ENCODE data around the gene ISX. TPM values are rescaled to one million over a fixed set of nuclear protein-coding genes. Genes with fewer than 3 reads are reported as not detected.
"Not testable (repeated sequence)": the region's sequence is repeated elsewhere in the genome, so short reads cannot be mapped to it uniquely, and the experiment has no call there.

The ISX gene
- 0.05 TPM for polyA plus RNA-seq (2013, experiment 1 of 2)
- polyA plus RNA-seq (2013, experiment 2 of 2) = not detected

DNA sequence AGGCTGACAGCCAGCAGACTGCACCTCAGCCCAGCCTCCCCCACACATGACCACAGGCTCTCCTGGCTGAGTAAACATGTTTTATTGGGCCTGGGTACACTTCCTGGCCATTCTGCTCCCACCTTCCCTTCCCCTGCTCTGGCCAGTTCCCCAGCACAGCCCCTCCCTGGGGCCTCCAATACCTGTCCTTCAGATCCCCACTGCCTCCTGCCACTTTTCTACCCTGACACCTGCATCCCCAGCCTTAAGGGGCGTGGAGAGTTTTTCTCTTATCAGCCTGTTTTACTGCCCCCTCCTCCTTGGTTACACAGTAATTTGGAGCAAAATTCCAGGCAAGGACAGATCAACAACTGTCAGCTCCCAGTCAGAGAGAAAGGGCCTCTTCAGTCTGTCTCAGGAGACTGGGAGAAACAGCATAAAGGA is at the start of gene ISX:
TSS of gene ISX (plus strand) at position 363 of the 423 bp plus-strand sequence. CDS start 930 bp downstream, outside the sequence.
- H3K9ac ChIP-seq (ENCODE audit: low read depth, low read length) = no peak within 1 kb of the TSS
- 100% methylated on average over 1 of the region's 1 CpG for WGBS
- H3K9me3 ChIP-seq (ENCODE audit: insufficient read depth, low read depth, low read length) = no peaks in the 10 kb centered on the region
- H3K4me3 ChIP-seq (ENCODE audit: low read length) = no peak within 1 kb of the TSS
- no peak within 1 kb of the TSS for H3K27ac ChIP-seq (ENCODE audit: low read depth, low read length)
- H3K36me3 ChIP-seq (ENCODE audit: insufficient read depth, low read length) = no peaks in the 10 kb centered on the region
- no peaks in the 10 kb centered on the region for H3K4me1 ChIP-seq (ENCODE audit: insufficient read depth, low read length)
- no peaks in the 10 kb centered on the region for H3K27me3 ChIP-seq (ENCODE audit: insufficient read depth, low read length)

DNA sequence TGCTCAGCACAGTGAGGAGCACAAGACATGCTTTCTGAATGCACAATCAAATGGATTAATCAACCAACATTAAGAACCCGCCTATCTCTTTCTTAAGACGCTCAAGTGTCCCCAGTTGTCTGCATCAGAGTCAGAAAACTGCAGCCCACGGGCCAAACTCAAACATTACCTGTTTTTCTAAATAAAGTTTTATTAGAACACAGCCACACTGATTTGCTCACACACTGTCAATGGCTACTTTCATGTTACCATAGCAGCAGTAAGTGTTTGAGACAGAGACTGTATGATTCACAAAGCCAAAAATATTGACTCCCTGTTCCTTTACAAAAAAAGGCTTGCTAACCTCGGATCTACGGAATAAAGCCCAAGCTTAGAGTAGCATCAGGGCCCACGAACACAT is 49.0 kb upstream of the ISX start:
- H3K27me3 ChIP-seq (ENCODE audit: insufficient read depth, low read length) = no peaks in the 10 kb centered on the region
- no peak overlapping the region for H3K9ac ChIP-seq (ENCODE audit: low read depth, low read length)
- WGBS = 93% methylated on average over 6 of the region's 6 CpGs
- H3K27ac ChIP-seq (ENCODE audit: low read depth, low read length) = no peak overlapping the region
- H3K36me3 ChIP-seq (ENCODE audit: insufficient read depth, low read length) = no peaks in the 10 kb centered on the region
- no peaks in the 10 kb centered on the region for H3K4me1 ChIP-seq (ENCODE audit: insufficient read depth, low read length)
- H3K4me3 ChIP-seq (ENCODE audit: low read length) = no peak overlapping the region
- H3K9me3 ChIP-seq (ENCODE audit: insufficient read depth, low read depth, low read length) = no peaks in the 10 kb centered on the region

GRCh38 chr22:35018995-35019394 is 47.0 kb upstream of the ISX start:
- no peak overlapping the region for H3K4me3 ChIP-seq (ENCODE audit: low read length)
- 0 out of 2 replicates have a peak, but pooled peaks cover 2% of the 10 kb centered on the region for H3K27me3 ChIP-seq (ENCODE audit: insufficient read depth, low read length)
- H3K9ac ChIP-seq (ENCODE audit: low read depth, low read length) = no peak overlapping the region
- no peaks in the 10 kb centered on the region for H3K36me3 ChIP-seq (ENCODE audit: insufficient read depth, low read length)
- H3K4me1 ChIP-seq (ENCODE audit: insufficient read depth, low read length) = no peaks in the 10 kb centered on the region
- 94% methylated on average over 2 of the region's 2 CpGs for WGBS
- H3K9me3 ChIP-seq (ENCODE audit: insufficient read depth, low read depth, low read length) = no peaks in the 10 kb centered on the region
- H3K27ac ChIP-seq (ENCODE audit: low read depth, low read length) = no peak overlapping the region

GRCh38 chr22:35020517-35020916 is 45.4 kb upstream of the ISX start:
- WGBS = 93% methylated on average over 2 of the region's 2 CpGs
- Histone ChIP-seq H3K4me1 (ENCODE audit: insufficient read depth, low read length) (no peaks in the 10 kb centered on the region), H3K4me3 (ENCODE audit: low read length) (no peak overlapping the region), H3K36me3 (ENCODE audit: insufficient read depth, low read length) (no peaks in the 10 kb centered on the region), H3K9me3 (ENCODE audit: insufficient read depth, low read depth, low read length) (no peaks in the 10 kb centered on the region), H3K27ac (ENCODE audit: low read depth, low read length) (no peak overlapping the region), H3K9ac (ENCODE audit: low read depth, low read length) (no peak overlapping the region), H3K27me3 (ENCODE audit: insufficient read depth, low read length) (peaks cover 4% of the 10 kb centered on the region; the same call in 1 of the 2 replicates)

DNA sequence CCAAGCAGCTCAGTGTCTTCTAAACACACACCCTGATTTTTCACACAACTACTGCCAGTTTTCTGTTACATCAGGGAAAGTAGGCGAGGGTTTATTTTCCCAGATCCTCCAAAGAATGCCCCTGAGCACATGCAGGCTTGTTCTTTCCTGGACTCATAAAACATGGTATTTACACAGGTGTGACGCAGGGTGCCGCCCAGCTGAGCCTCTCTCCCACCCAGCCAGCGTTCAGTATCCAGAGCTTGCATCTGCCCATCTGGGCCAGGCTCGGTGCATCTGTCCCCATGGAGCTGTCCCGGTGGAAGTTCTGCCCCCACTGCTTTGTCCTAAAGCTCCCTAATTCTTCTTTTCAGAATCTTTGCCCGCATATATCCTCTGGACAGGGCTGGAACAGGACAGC is 44.8 kb upstream of the ISX start:
- H3K9me3 ChIP-seq (ENCODE audit: insufficient read depth, low read depth, low read length) = no peaks in the 10 kb centered on the region
- no peak overlapping the region for H3K9ac ChIP-seq (ENCODE audit: low read depth, low read length)
- WGBS = 93% methylated on average over 7 of the region's 7 CpGs
- no peak overlapping the region for H3K27ac ChIP-seq (ENCODE audit: low read depth, low read length)
- H3K4me1 ChIP-seq (ENCODE audit: insufficient read depth, low read length) = no peaks in the 10 kb centered on the region
- H3K27me3 ChIP-seq (ENCODE audit: insufficient read depth, low read length) = peaks cover 4% of the 10 kb centered on the region; the same call in 1 of the 2 replicates
- H3K36me3 ChIP-seq (ENCODE audit: insufficient read depth, low read length) = no peaks in the 10 kb centered on the region
- no peak overlapping the region for H3K4me3 ChIP-seq (ENCODE audit: low read length)

DNA sequence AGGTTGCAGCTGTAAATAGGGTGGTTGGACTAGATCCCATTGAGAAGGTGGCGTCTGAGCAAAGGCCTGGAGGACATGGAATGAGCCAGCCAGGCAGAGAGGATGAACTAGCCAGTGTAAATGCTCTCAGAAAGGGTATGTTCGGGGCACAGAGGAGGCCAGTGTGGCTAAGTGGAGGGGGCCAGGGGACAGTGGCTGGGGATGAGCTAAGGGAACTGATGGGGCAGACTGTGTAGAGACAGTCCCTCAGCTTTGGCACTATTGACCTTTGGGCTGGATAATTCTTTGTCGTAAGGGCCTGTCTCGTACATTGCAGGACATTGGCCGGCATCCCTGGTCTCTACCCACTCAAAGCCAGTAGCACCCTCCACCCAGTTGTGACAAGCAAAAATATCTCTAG is 43.7 kb upstream of the ISX start:
- no peak overlapping the region for H3K27ac ChIP-seq (ENCODE audit: low read depth, low read length)

GRCh38 chr22:35023692-35024363 is 42.1 kb upstream of the ISX start:
- 23% methylated on average over 24 of the region's 25 CpGs for WGBS
- Histone ChIP-seq H3K4me3 (ENCODE audit: low read length) (peak overlapping the region; percentile 24; the same call in 1 of the 2 replicates), H3K36me3 (ENCODE audit: insufficient read depth, low read length) (no peaks in the 10 kb centered on the region), H3K27ac (ENCODE audit: low read depth, low read length) (no peak overlapping the region), H3K4me1 (ENCODE audit: insufficient read depth, low read length) (no peaks in the 10 kb centered on the region), H3K9me3 (ENCODE audit: insufficient read depth, low read depth, low read length) (no peaks in the 10 kb centered on the region), H3K27me3 (ENCODE audit: insufficient read depth, low read length) (peaks cover 4% of the 10 kb centered on the region; the same call in 1 of the 2 replicates), H3K9ac (ENCODE audit: low read depth, low read length) (no peak overlapping the region)

More for the DNA sequence above, 43.7 kb upstream of the ISX start:
- Histone ChIP-seq H3K4me1 (ENCODE audit: insufficient read depth, low read length) (no peaks in the 10 kb centered on the region), H3K4me3 (ENCODE audit: low read length) (no peak overlapping the region), H3K27me3 (ENCODE audit: insufficient read depth, low read length) (peaks cover 4% of the 10 kb centered on the region; the same call in 1 of the 2 replicates), H3K36me3 (ENCODE audit: insufficient read depth, low read length) (no peaks in the 10 kb centered on the region), H3K9me3 (ENCODE audit: insufficient read depth, low read depth, low read length) (no peaks in the 10 kb centered on the region), H3K9ac (ENCODE audit: low read depth, low read length) (no peak overlapping the region)
- WGBS = 95% methylated on average over 5 of the region's 5 CpGs

DNA sequence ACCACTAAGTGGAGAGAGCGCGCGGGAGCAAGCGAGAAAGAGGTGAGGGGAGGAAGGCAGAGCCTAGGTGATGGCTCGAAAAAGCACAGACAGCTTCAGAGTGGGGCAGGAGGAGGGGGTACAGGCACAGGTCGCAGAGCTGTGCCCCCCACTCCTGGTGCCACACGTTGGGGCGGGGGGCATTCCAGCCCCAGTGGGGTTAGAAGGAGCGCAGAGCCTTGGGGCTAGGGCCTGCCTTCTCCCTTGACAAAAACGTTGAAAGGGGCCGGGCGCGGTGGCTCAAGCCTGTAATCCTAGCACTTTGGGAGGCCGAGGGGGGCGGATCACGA is 41.6 kb upstream of the ISX start:
- peak overlapping the region; percentile 24; the same call in 1 of the 2 replicates for H3K4me3 ChIP-seq (ENCODE audit: low read length)
- H3K36me3 ChIP-seq (ENCODE audit: insufficient read depth, low read length) = no peaks in the 10 kb centered on the region
- no peaks in the 10 kb centered on the region for H3K4me1 ChIP-seq (ENCODE audit: insufficient read depth, low read length)
- H3K27ac ChIP-seq (ENCODE audit: low read depth, low read length) = no peak overlapping the region
- no peaks in the 10 kb centered on the region for H3K9me3 ChIP-seq (ENCODE audit: insufficient read depth, low read depth, low read length)
- 56% methylated on average over 16 of the region's 16 CpGs for WGBS
- peaks cover 4% of the 10 kb centered on the region; the same call in 1 of the 2 replicates for H3K27me3 ChIP-seq (ENCODE audit: insufficient read depth, low read length)
- no peak overlapping the region for H3K9ac ChIP-seq (ENCODE audit: low read depth, low read length)

DNA sequence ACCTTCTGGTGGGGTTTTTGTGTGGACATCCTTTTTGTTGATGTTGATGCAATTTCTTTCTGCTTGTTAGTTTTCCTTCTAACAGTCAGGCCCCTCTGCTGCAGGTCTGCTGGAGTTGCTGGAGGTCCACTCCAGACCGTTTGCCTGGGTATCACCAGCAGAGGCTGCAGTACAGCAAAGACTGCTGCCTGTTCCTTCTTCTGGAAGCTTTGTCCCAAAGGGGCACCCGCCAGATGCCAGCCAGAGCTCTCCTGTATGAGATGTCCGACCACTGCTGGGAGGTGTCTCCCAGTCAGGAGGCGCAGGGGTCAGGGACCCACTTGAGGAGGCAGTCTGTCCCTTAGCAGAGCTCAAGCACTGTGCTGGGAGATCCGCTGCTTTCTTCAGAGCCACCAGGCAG is 35.8 kb upstream of the ISX start:
- not testable (repeated sequence) for H3K9ac ChIP-seq (ENCODE audit: low read depth, low read length); H3K4me1 ChIP-seq (ENCODE audit: insufficient read depth, low read length); H3K27me3 ChIP-seq (ENCODE audit: insufficient read depth, low read length); H3K9me3 ChIP-seq (ENCODE audit: insufficient read depth, low read depth, low read length); H3K4me3 ChIP-seq (ENCODE audit: low read length); H3K27ac ChIP-seq (ENCODE audit: low read depth, low read length); H3K36me3 ChIP-seq (ENCODE audit: insufficient read depth, low read length)
- 97% methylated on average over 5 of the region's 5 CpGs for WGBS

DNA sequence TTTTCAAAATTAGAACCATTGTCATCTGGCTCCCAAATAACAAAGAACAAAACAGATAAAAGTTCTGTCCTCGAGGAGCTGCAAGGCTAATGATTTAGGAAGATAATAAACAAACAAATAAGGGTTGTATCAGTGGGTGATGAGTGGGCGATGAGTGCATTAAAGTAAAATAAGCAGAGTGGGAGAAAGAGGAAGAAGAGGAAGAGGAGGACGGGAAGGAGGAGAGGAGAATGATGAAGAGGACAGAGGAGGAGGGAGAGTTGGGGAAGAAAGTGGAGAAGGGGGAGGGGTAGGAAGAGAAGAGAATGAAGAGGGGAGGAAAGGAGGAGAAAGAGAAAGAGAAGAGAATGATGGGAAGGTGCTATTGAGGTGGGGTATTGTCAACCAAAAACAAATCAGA is 33.4 kb upstream of the ISX start:
- Histone ChIP-seq H3K9ac (ENCODE audit: low read depth, low read length) (no peak overlapping the region), H3K4me3 (ENCODE audit: low read length) (no peak overlapping the region), H3K27me3 (ENCODE audit: insufficient read depth, low read length) (no peaks in the 10 kb centered on the region), H3K36me3 (ENCODE audit: insufficient read depth, low read length) (no peaks in the 10 kb centered on the region), H3K27ac (ENCODE audit: low read depth, low read length) (no peak overlapping the region), H3K9me3 (ENCODE audit: insufficient read depth, low read depth, low read length) (no peaks in the 10 kb centered on the region), H3K4me1 (ENCODE audit: insufficient read depth, low read length) (no peaks in the 10 kb centered on the region)
- WGBS = 76% methylated on average over 3 of the region's 3 CpGs

- WGBS = 92% methylated on average over 6 of the region's 6 CpGs
- Histone ChIP-seq H3K9me3 (ENCODE audit: insufficient read depth, low read depth, low read length) (no peaks in the 10 kb centered on the region), H3K4me3 (ENCODE audit: low read length) (no peak overlapping the region), H3K36me3 (ENCODE audit: insufficient read depth, low read length) (no peaks in the 10 kb centered on the region), H3K9ac (ENCODE audit: low read depth, low read length) (no peak overlapping the region), H3K27ac (ENCODE audit: low read depth, low read length) (no peak overlapping the region), H3K4me1 (ENCODE audit: insufficient read depth, low read length) (no peaks in the 10 kb centered on the region), H3K27me3 (ENCODE audit: insufficient read depth, low read length) (no peaks in the 10 kb centered on the region)
Measured at GRCh38 chr22:35033635-35034296, 32.2 kb upstream of the ISX start.

Data from HUES64 (cell line).